DMS153 treated with DMSO at 0.1 percent for 48 hours (cell line): ENCODE results near the gene BCAS3.

Source experiments
- DNase-seq: peaks from one replicate; lab custom pipeline; 2025; ENCODE audit not compliant: unreplicated experiment; lab: John Stamatoyannopoulos, UW

The BCAS3 gene

GRCh38 chr17:61402978-61403800, 725.5 kb downstream of the BCAS3 start:
- DNase-seq: peak; percentile 47

- DNase-seq: no peak
These were observed 726.4 kb downstream of the BCAS3 start for GRCh38 chr17:61403801-61404662.

- DNase-seq: no peak
These were observed 726.9 kb downstream of the BCAS3 start for GRCh38 chr17:61404663-61404912.

GRCh38 chr17:61404913-61405685, 727.4 kb downstream of the BCAS3 start:
- DNase-seq: no peak

- DNase-seq: no peak
These were observed 728.3 kb downstream of the BCAS3 start for GRCh38 chr17:61405686-61406536.

- no peak for DNase-seq
These were observed 728.8 kb downstream of the BCAS3 start for GRCh38 chr17:61406537-61406845.

GRCh38 chr17:61406971-61407911, 729.6 kb downstream of the BCAS3 start:
- no peak for DNase-seq

GRCh38 chr17:61408151-61409041, 730.7 kb downstream of the BCAS3 start:
- DNase-seq: no peak

GRCh38 chr17:61409301-61410112, 731.9 kb downstream of the BCAS3 start:
- DNase-seq: no peak

GRCh38 chr17:61410141-61411010, 732.7 kb downstream of the BCAS3 start:
- peak; percentile 13 for DNase-seq

GRCh38 chr17:61411011-61411260, 733.3 kb downstream of the BCAS3 start:
- DNase-seq: no peak

GRCh38 chr17:61411261-61412142, 733.9 kb downstream of the BCAS3 start:
- DNase-seq: peak; percentile 69

- peak; percentile 66 for DNase-seq
These were observed 734.6 kb downstream of the BCAS3 start for GRCh38 chr17:61412143-61412859.

- DNase-seq: no peak
These were observed 735.4 kb downstream of the BCAS3 start for GRCh38 chr17:61412860-61413660.

- no peak for DNase-seq
These were observed 736.0 kb downstream of the BCAS3 start for GRCh38 chr17:61413661-61414126.
